Neuronal stem cell (in vitro differentiated cells): ENCODE data around the gene TANGO6.
"Not testable (repeated sequence)": the region's sequence is repeated elsewhere in the genome, so short reads cannot be mapped to it uniquely, and the experiment has no call there.

ENCODE experiments used
- DNase-seq: peaks from one replicate; pipeline ENCODE4 v3.0.0-alpha.2; 2013; ENCODE audit warnings: low spot score
- H2AFZ ChIP-seq: one replicate; pipeline ENCODE4 v1.6.1; 2013; ENCODE audit warnings: mild to moderate bottlenecking, low read length, inconsistent platforms
- H2AK5ac ChIP-seq: 2 replicates; pipeline ENCODE4 v1.6.1; 2013; ENCODE audit warnings: low read depth, mild to moderate bottlenecking, inconsistent platforms, low read length, moderate library complexity, mixed read lengths
- H2BK120ac ChIP-seq: 2 replicates; pipeline ENCODE4 v1.6.1; 2013; ENCODE audit warnings: low read depth, mild to moderate bottlenecking, inconsistent platforms, low read length, moderate library complexity, mixed read lengths
- H2BK12ac ChIP-seq: one replicate; pipeline ENCODE4 v1.6.1; 2013; ENCODE audit warnings: low read length, inconsistent platforms
- H2BK15ac ChIP-seq: 2 replicates; pipeline ENCODE4 v1.6.1; 2013; ENCODE audit warnings: mild to moderate bottlenecking, low read length, inconsistent platforms, mixed read lengths
- H2BK5ac ChIP-seq: one replicate; pipeline ENCODE4 v1.6.1; 2013; ENCODE audit warnings: inconsistent platforms, mild to moderate bottlenecking, low read length, moderate library complexity
- H3K14ac ChIP-seq: one replicate; pipeline ENCODE4 v1.6.1; 2013; ENCODE audit warnings: low read length, inconsistent platforms
- H3K18ac ChIP-seq: 2 replicates; pipeline ENCODE4 v1.6.1; 2013; ENCODE audit warnings: low read length, inconsistent platforms
- H3K23ac ChIP-seq: 2 replicates; pipeline ENCODE4 v1.6.1; 2013; ENCODE audit warnings: low read depth, mild to moderate bottlenecking, mixed read lengths, low read length, inconsistent platforms; ENCODE audit not compliant: poor library complexity
- H3K27ac ChIP-seq: replicated peaks from 3 replicates; pipeline ENCODE4 v1.5.1; 2013; ENCODE audit warnings: low read length, inconsistent platforms
- H3K27me3 ChIP-seq, 3 experiments: 2 replicates each; pipeline ENCODE4 v1.6.1; 2013; ENCODE audit warnings: low read length in 3 of 3, mild to moderate bottlenecking in 2 of 3, inconsistent platforms in 1 of 3, low read depth in 1 of 3, mixed read lengths in 1 of 3, moderate library complexity in 1 of 3; ENCODE audit not compliant: control insufficient read depth in 3 of 3, insufficient read depth in 3 of 3
- H3K36me3 ChIP-seq, 2 donors: replicated peaks in 1 of 2; 2 replicates each; pipeline ENCODE4 v1.6.1; 2013; ENCODE audit warnings: low read length in 2 of 2; ENCODE audit not compliant: control insufficient read depth in 2 of 2, insufficient read depth in 2 of 2
- H3K4ac ChIP-seq: 2 replicates; pipeline ENCODE4 v1.6.1; 2013; ENCODE audit warnings: inconsistent platforms, mild to moderate bottlenecking, low read length, moderate library complexity
- H3K4me1 ChIP-seq, 2 donors: 1 replicate in 1 of 2; 2 replicates in 1 of 2; pipeline ENCODE4 v1.6.1; 2013; ENCODE audit warnings: low read length in 2 of 2, low read depth in 1 of 2; ENCODE audit not compliant: control insufficient read depth in 2 of 2, insufficient read depth in 1 of 2
- H3K4me2 ChIP-seq: one replicate; pipeline ENCODE4 v1.6.1; 2013; ENCODE audit warnings: mild to moderate bottlenecking, low read length, inconsistent platforms; ENCODE audit not compliant: insufficient read depth, poor library complexity, severe bottlenecking
- H3K4me3 ChIP-seq, 2 donors: 2 replicates each; pipeline ENCODE4 v1.5.1; 2013; ENCODE audit warnings: low read length in 2 of 2, mild to moderate bottlenecking in 2 of 2, inconsistent platforms in 1 of 2, moderate library complexity in 1 of 2
- H3K79me1 ChIP-seq: one replicate; pipeline ENCODE4 v1.6.1; 2013; ENCODE audit warnings: low read depth, mild to moderate bottlenecking, inconsistent platforms, low read length, moderate library complexity
- H3K9ac ChIP-seq: one replicate; pipeline ENCODE4 v1.6.1; 2013; ENCODE audit warnings: mild to moderate bottlenecking, low read depth, low read length, inconsistent platforms; ENCODE audit not compliant: poor library complexity
- H3K9me3 ChIP-seq, 2 donors: replicated peaks in 1 of 2; 2 replicates each; pipeline versions ENCODE3 to v1.6.1; 2013; ENCODE audit warnings: low read length in 2 of 2, mild to moderate bottlenecking in 2 of 2, inconsistent platforms in 1 of 2, low read depth in 1 of 2, mixed read lengths in 1 of 2, moderate library complexity in 1 of 2; ENCODE audit not compliant: control insufficient read depth in 2 of 2, insufficient read depth in 1 of 2
- H4K8ac ChIP-seq: one replicate; pipeline ENCODE4 v1.6.1; 2013; ENCODE audit warnings: low read depth, mild to moderate bottlenecking, inconsistent platforms, low read length, moderate library complexity
- H4K91ac ChIP-seq: one replicate; pipeline ENCODE4 v1.6.1; 2013; ENCODE audit warnings: low read length, low read depth, mild to moderate bottlenecking, inconsistent platforms; ENCODE audit not compliant: poor library complexity
- WGBS, 2 donors: extraction: QIAGEN DNeasy Blood & Tissue Kit; methylation state at CpG; one replicate each; pipeline ENCODE4 v1.1.7; 2013; ENCODE audit warnings: missing lambda C conversion rate in 2 of 2, mixed read lengths in 1 of 2; ENCODE audit not compliant: insufficient read length in 2 of 2, insufficient replicate concordance in 1 of 2; ENCODE audit errors: extremely low coverage in 2 of 2; 5-methylcytosine and 5-hydroxymethylcytosine counted together

The TANGO6 gene

GRCh38 chr16:68835970-68836369 lies 7.4 kb upstream of the TANGO6 start:
- WGBS, 2 donors, result no CpG with 5 or more reads among the region's 5 CpGs
- Histone ChIP-seq H3K4ac (no peak overlapping the region), H3K23ac (no peak overlapping the region), H2BK120ac (no peak overlapping the region), H2AFZ (no peak overlapping the region), H2AK5ac (no peak overlapping the region), H2BK5ac (no peak overlapping the region), H2BK12ac (no peak overlapping the region), H3K36me3 (no peaks in the 10 kb centered on the region), H3K9me3 (no peaks in the 10 kb centered on the region), H4K91ac (no peak overlapping the region), H3K79me1 (no peaks in the 10 kb centered on the region), H3K4me3 (no peak overlapping the region), H3K4me2 (no peak overlapping the region), H2BK15ac (no peak overlapping the region), H3K4me1 (no peaks in the 10 kb centered on the region), H3K27ac (no peak overlapping the region), H3K14ac (no peak overlapping the region), H3K18ac (no peak overlapping the region), H4K8ac (no peak overlapping the region), H3K27me3 (no peaks in the 10 kb centered on the region), H3K9ac (no peak overlapping the region)
- no peak for DNase-seq

DNA sequence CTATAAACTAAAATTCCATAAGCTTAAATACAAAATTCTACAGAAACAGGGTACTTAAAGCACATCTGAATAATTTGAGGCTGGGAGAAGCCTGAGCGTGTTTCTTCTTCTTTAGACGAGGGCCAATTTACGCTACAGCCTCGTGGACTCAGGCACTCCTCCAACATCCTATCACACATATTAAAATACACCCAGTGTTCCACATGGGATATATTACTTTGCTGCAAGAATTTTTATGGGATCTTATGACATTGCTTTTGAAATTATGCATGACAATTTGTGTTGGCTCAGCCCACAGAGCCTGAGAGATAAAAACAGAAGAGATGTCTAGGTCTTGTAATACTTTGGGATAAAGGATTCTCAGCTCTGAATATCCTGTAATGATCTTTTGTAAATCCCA lies 3.5 kb upstream of the TANGO6 start:
- Histone ChIP-seq H4K8ac (no peak overlapping the region), H4K91ac (no peak overlapping the region), H3K18ac (no peak overlapping the region), H2AK5ac (no peak overlapping the region), H2BK15ac (no peak overlapping the region), H3K9ac (no peak overlapping the region), H3K27ac (no peak overlapping the region), H3K4me3 (no peak overlapping the region), H3K4me1 (peaks cover 3 to 6% of the 10 kb centered on the region in 2 donors), H2BK120ac (no peak overlapping the region), H3K23ac (no peak overlapping the region), H3K14ac (no peak overlapping the region), H2AFZ (no peak overlapping the region), H3K36me3 (no peaks in the 10 kb centered on the region), H2BK12ac (no peak overlapping the region), H3K4ac (no peak overlapping the region), H3K79me1 (no peaks in the 10 kb centered on the region), H3K27me3 (no peaks in the 10 kb centered on the region), H2BK5ac (no peak overlapping the region), H3K4me2 (no peak overlapping the region), H3K9me3 (no peaks in the 10 kb centered on the region)
- DNase-seq, result no peak
- WGBS, 2 donors, result no CpG with 5 or more reads among the region's 4 CpGs

GRCh38 chr16:68842964-68843481 lies 308 bp upstream of the TANGO6 start:
- not testable (repeated sequence) for H2BK15ac ChIP-seq, H3K4me1 ChIP-seq, H3K23ac ChIP-seq, H3K4ac ChIP-seq, H3K9me3 ChIP-seq, H4K91ac ChIP-seq, H3K79me1 ChIP-seq, H2BK120ac ChIP-seq, H3K9ac ChIP-seq, DNase-seq, H3K27me3 ChIP-seq, H3K27ac ChIP-seq, H3K14ac ChIP-seq, H3K36me3 ChIP-seq, H3K18ac ChIP-seq, H2AK5ac ChIP-seq, H4K8ac ChIP-seq, H2BK12ac ChIP-seq
- Histone ChIP-seq H2BK5ac (peak overlapping the region; percentile 98), H3K4me2 (peak overlapping the region; percentile 84), H3K4me3 (peak overlapping the region; percentile 75 to 98), H2AFZ (peak overlapping the region; percentile 98)
- WGBS, 2 donors, result no CpG with 5 or more reads among the region's 23 CpGs

DNA sequence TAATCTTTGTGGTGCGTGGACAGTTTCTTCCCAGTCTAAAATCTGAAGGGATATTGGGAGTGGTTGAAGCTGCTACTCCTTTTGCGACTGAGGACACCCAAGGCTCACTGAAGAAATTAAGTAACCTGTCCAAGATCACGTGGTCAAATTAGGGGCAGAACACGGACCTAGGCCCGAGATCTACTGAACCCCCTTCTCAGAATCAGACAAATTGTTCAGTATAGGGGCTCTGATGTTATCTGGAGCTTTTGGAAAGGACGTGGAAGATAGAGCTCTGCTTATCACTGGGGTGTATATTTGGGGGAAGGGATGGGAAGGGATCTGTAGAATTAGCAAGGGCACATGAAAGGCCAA lies 857 bp downstream of the TANGO6 start:
- no peak overlapping the region for H3K27ac ChIP-seq

More for the DNA sequence above, 857 bp downstream of the TANGO6 start:
- Histone ChIP-seq H3K27me3 (no peaks in the 10 kb centered on the region), H2AK5ac (no peak overlapping the region), H3K36me3 (no peaks in the 10 kb centered on the region), H2BK5ac (no peak overlapping the region), H3K18ac (no peak overlapping the region), H3K4me3 (peak overlapping the region; percentile 75 to 98), H2BK15ac (no peak overlapping the region), H3K23ac (no peak overlapping the region), H4K91ac (no peak overlapping the region), H3K79me1 (no peaks in the 10 kb centered on the region), H3K4me2 (peak overlapping the region; percentile 84), H4K8ac (no peak overlapping the region), H2BK120ac (no peak overlapping the region), H3K4me1 (peaks cover 3 to 6% of the 10 kb centered on the region in 2 donors), H3K4ac (no peak overlapping the region), H3K9ac (no peak overlapping the region), H2BK12ac (no peak overlapping the region), H3K9me3 (no peaks in the 10 kb centered on the region), H2AFZ (peak overlapping the region; percentile 98), H3K14ac (no peak overlapping the region)
- no peak for DNase-seq
- no CpG with 5 or more reads among the region's 6 CpGs for WGBS, 2 donors
